Measurements from ENCODE around the gene ATP8A2.

ATP8A2 gene

GRCh38 chr13:25882466-25883357 is 510.9 kb downstream of the ATP8A2 start:
- no peak for DNase-seq (ENCODE audit: low read depth in 2 of 2)

GRCh38 chr13:25885418-25885817 is 513.6 kb downstream of the ATP8A2 start:
- no peak for DNase-seq (ENCODE audit: low read depth in 2 of 2)

- DNase-seq (ENCODE audit: low read depth in 2 of 2), result no peak
These were observed 514.9 kb downstream of the ATP8A2 start for GRCh38 chr13:25886438-25887214.

- DNase-seq (ENCODE audit: low read depth in 2 of 2), result no peak
These were observed 516.3 kb downstream of the ATP8A2 start for GRCh38 chr13:25887962-25888655.

- no peak for DNase-seq (ENCODE audit: low read depth in 2 of 2)
These were observed 519.0 kb downstream of the ATP8A2 start for GRCh38 chr13:25890671-25891212.

GRCh38 chr13:25898991-25899390 is 527.2 kb downstream of the ATP8A2 start:
- no peak for DNase-seq (ENCODE audit: low read depth in 2 of 2)

GRCh38 chr13:25899464-25899863 is 527.7 kb downstream of the ATP8A2 start:
- no peak for DNase-seq (ENCODE audit: low read depth in 2 of 2)

GRCh38 chr13:25899952-25900351 is 528.2 kb downstream of the ATP8A2 start:
- DNase-seq (ENCODE audit: low read depth in 2 of 2), result no peak

GRCh38 chr13:25901460-25902376 is 529.9 kb downstream of the ATP8A2 start:
- no peak for DNase-seq (ENCODE audit: low read depth in 2 of 2)

- DNase-seq (ENCODE audit: low read depth in 2 of 2), result no peak
These were observed 530.7 kb downstream of the ATP8A2 start for GRCh38 chr13:25902455-25902854.

- no peak for DNase-seq (ENCODE audit: low read depth in 2 of 2)
These were observed 531.1 kb downstream of the ATP8A2 start for GRCh38 chr13:25902891-25903341.

- DNase-seq (ENCODE audit: low read depth in 2 of 2), result no peak
These were observed 533.1 kb downstream of the ATP8A2 start for GRCh38 chr13:25904830-25905229.

- DNase-seq (ENCODE audit: low read depth in 2 of 2), result no peak
These were observed 533.8 kb downstream of the ATP8A2 start for GRCh38 chr13:25905611-25906010.

- DNase-seq (ENCODE audit: low read depth in 2 of 2), result no peak
These were observed 534.5 kb downstream of the ATP8A2 start for GRCh38 chr13:25906191-25906661.

- no peak for DNase-seq (ENCODE audit: low read depth in 2 of 2)
These were observed 536.6 kb downstream of the ATP8A2 start for GRCh38 chr13:25908366-25908765.

GRCh38 chr13:25910243-25910642 is 538.5 kb downstream of the ATP8A2 start:
- no peak for DNase-seq (ENCODE audit: low read depth in 2 of 2)

GRCh38 chr13:25910991-25911419 is 539.2 kb downstream of the ATP8A2 start:
- DNase-seq (ENCODE audit: low read depth in 2 of 2), result no peak

- no peak for DNase-seq (ENCODE audit: low read depth in 2 of 2)
These were observed 541.2 kb downstream of the ATP8A2 start for GRCh38 chr13:25912961-25913360.

- DNase-seq (ENCODE audit: low read depth in 2 of 2), result no peak
These were observed 544.2 kb downstream of the ATP8A2 start for GRCh38 chr13:25915840-25916518.

- DNase-seq (ENCODE audit: low read depth in 2 of 2), result no peak
These were observed 548.5 kb downstream of the ATP8A2 start for GRCh38 chr13:25920277-25920676.
